PC-9 (cell line): Measurements from ENCODE around the gene PDCD6IP. TPM values are rescaled to one million over a fixed set of nuclear protein-coding genes. Genes with fewer than 3 reads are reported as not detected.

Source experiments
- BruUV-seq: library from RNA; stranded (reverse); fragments of 400-500 nt; replicated peaks from 2 replicates; lab custom pipeline; 2021; lab: Mats Ljungman, UMichigan
- CTCF ChIA-PET: fragments of 300-600 bp; sonication (Branson Sonifier 250); formaldehyde crosslinking; loops from one replicate; lab custom pipeline; 2022; ENCODE audit warnings: antibody characterized with exemption; lab: Charles Lee
- POLR2A ChIA-PET: fragments of 300-600 bp; sonication (Branson Sonifier 250); formaldehyde crosslinking; loops from one replicate; lab custom pipeline; 2022; ENCODE audit warnings: antibody characterized with exemption; ENCODE audit not compliant: unreplicated experiment; lab: Charles Lee
- DNase-seq, 2 experiments: peaks; one replicate each; pipeline versions ENCODE4 v3.0.0 to v3.0.0-alpha.2; 2015 to 2022; ENCODE audit warnings: mixed read lengths in 1 of 2
- H2AFZ ChIP-seq: fragments of 200-600 bp; sonication (generic); 2 replicates; pipeline ENCODE4 v1.8.1; 2017; ENCODE audit warnings: antibody characterized with exemption
- H3F3A ChIP-seq: fragments of 200-600 bp; sonication (generic); 2 replicates; pipeline ENCODE4 v1.8.1; 2017; ENCODE audit warnings: antibody characterized with exemption, mild to moderate bottlenecking, low read depth; ENCODE audit not compliant: insufficient read depth
- H3K27ac ChIP-seq: fragments of 200-600 bp; sonication (generic); 2 replicates; pipeline ENCODE4 v1.6.1; 2016; ENCODE audit warnings: mixed run types
- H3K27me3 ChIP-seq: fragments of 200-600 bp; sonication (generic); 2 replicates; pipeline ENCODE4 v1.6.1; 2016; ENCODE audit warnings: low read depth, mixed run types; ENCODE audit not compliant: insufficient read depth
- H3K36me3 ChIP-seq: fragments of 200-600 bp; sonication (generic); 2 replicates; pipeline ENCODE4 v1.6.1; 2016; ENCODE audit warnings: low read depth, mixed run types
- H3K4me1 ChIP-seq: fragments of 200-600 bp; sonication (generic); replicated peaks from 2 replicates; pipeline ENCODE4 v1.6.1; 2016; ENCODE audit warnings: mixed run types; ENCODE audit not compliant: insufficient read depth
- H3K4me2 ChIP-seq: fragments of 200-600 bp; sonication (generic); 2 replicates; pipeline ENCODE4 v1.6.1; 2017; ENCODE audit warnings: mixed run types
- H3K4me3 ChIP-seq: fragments of 200-600 bp; sonication (generic); 2 replicates; pipeline ENCODE4 v1.6.1; 2016; ENCODE audit warnings: mixed run types
- H3K79me2 ChIP-seq: fragments of 200-600 bp; sonication (generic); 2 replicates; pipeline ENCODE4 v1.6.1; 2017; ENCODE audit warnings: low read depth, mixed run types
- H3K9me2 ChIP-seq: fragments of 200-600 bp; sonication (generic); 2 replicates; pipeline ENCODE4 v1.8.1; 2017; ENCODE audit warnings: mild to moderate bottlenecking; ENCODE audit not compliant: insufficient read depth
- H3K9me3 ChIP-seq: fragments of 200-600 bp; sonication (generic); 2 replicates; pipeline ENCODE4 v1.8.1; 2016; ENCODE audit warnings: low read depth; ENCODE audit not compliant: insufficient read depth
- H4K20me1 ChIP-seq: fragments of 200-600 bp; sonication (generic); 2 replicates; pipeline ENCODE4 v1.8.1; 2017; ENCODE audit not compliant: insufficient read depth
- CTCF ChIP-seq: fragments of 200-600 bp; sonication (generic); conservative IDR thresholded peaks from 2 replicates; pipeline ENCODE4 v1.6.1; 2017; ENCODE audit warnings: mixed run types, antibody characterized with exemption, mild to moderate bottlenecking, moderate library complexity
- EZH2 ChIP-seq: fragments of 200-600 bp; sonication (generic); IDR thresholded peaks from 2 replicates; pipeline ENCODE4 v1.8.0; 2017; ENCODE audit warnings: antibody characterized with exemption, low read depth
- intact Hi-C: fragments of 100-400 bp; cut with micrococcal nuclease; formaldehyde crosslinking; loops from one replicate; pipeline ENCODE4 v1.10.0; 2022; ENCODE audit not compliant: unreplicated experiment
- total RNA-seq: library from RNA; stranded (reverse); gene quantifications from 2 replicates; pipeline ENCODE4 v1.2.3, GENCODE V29; 2021

Gene PDCD6IP
- total RNA-seq, 1 experiment from 2014 or later: 209 TPM

DNA sequence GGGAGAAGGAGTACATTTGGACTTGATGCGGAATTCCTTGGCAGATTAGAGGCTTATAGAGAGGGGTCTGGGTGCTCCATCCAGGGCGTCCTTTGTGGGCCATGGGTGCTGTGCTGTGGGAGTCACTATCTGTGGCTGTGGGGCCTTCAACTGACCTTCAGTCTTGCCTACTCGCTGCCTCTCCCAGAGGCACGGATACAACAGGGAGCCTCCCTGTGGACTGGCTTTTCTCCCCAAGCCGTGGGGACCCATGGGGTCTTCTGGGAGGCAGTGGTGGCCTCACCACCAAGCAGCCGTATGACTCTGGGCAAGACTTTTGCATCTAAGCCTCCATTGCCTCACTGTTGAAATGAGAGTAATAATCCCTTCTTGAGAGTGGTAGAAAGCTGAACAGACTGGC is 83.9 kb downstream of the PDCD6IP start:
- no TSS peak for BruUV-seq

DNA sequence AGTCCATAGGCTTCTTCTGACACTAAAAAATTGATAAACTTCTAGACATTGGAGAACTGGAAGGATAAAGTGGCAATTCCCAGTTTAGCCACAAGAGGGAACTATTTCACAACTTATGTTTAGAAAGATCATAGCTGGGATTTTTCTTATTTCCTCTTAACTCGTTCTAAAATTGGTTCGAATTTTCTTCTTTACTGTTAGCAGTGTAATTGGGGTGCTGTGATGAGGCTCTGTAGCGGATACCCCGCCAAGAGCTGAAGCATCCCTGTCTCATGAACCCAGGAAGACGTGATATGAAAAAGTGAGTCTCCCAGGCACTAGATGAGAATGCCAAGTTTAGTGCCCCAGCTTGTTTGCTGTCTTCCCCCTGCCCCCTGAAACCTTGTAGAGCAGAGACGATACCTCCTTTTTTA is 85.1 kb downstream of the PDCD6IP start:
- Histone ChIP-seq H2AFZ (no peak overlapping the region), H3K4me2 (no peak overlapping the region), H3F3A (no peaks in the 10 kb centered on the region), H3K4me1 (no peaks in the 10 kb centered on the region), H3K79me2 (no peaks in the 10 kb centered on the region), H3K4me3 (no peak overlapping the region), H3K27me3 (peaks cover 3% of the 10 kb centered on the region; the same call in 1 of the 2 replicates), H3K9me3 (no peaks in the 10 kb centered on the region), H4K20me1 (no peaks in the 10 kb centered on the region), H3K9me2 (no peaks in the 10 kb centered on the region), H3K27ac (no peak overlapping the region), H3K36me3 (no peaks in the 10 kb centered on the region)
- intact Hi-C loops: loop anchor here (1.0 kb wide), 1 partner anchor 801 kb away; no protein-coding TSS in a partner anchor
- peak in 1 of 2 experiments; percentile 9 for DNase-seq
- ChIA-PET POLR2A (no interaction called here), CTCF (interaction anchor here (0.7 to 1.4 kb wide), 2 partner anchors 377 to 800 kb away, joined by 3 read pairs; no protein-coding TSS in a partner anchor)
- TF ChIP-seq EZH2 (no peak), CTCF (peak; percentile 77)
- no TSS peak for BruUV-seq

More for the DNA sequence above, 83.9 kb downstream of the PDCD6IP start:
- intact Hi-C loops: no loop called here
- H3K4me3 ChIP-seq: no peak overlapping the region
- H3K79me2 ChIP-seq: no peaks in the 10 kb centered on the region
- H3K4me2 ChIP-seq: no peak overlapping the region
- no peaks in the 10 kb centered on the region for H3K4me1 ChIP-seq
- H3K9me3 ChIP-seq: no peaks in the 10 kb centered on the region
- H3F3A ChIP-seq: no peaks in the 10 kb centered on the region
- ChIA-PET CTCF (no interaction called here), POLR2A (no interaction called here)
- no peaks in the 10 kb centered on the region for H4K20me1 ChIP-seq
- H3K36me3 ChIP-seq: no peaks in the 10 kb centered on the region
- peaks cover 3% of the 10 kb centered on the region; the same call in 1 of the 2 replicates for H3K27me3 ChIP-seq
- no peak overlapping the region for H2AFZ ChIP-seq
- H3K9me2 ChIP-seq: no peaks in the 10 kb centered on the region
- TF ChIP-seq EZH2: no peak
- no peak for TF ChIP-seq CTCF
- no peak for DNase-seq
- H3K27ac ChIP-seq: no peak overlapping the region

GRCh38 chr3:33883951-33884561 is 85.6 kb downstream of the PDCD6IP start:
- Histone ChIP-seq H2AFZ (no peak overlapping the region), H3K9me2 (no peaks in the 10 kb centered on the region), H3K27me3 (peaks cover 3% of the 10 kb centered on the region; the same call in 1 of the 2 replicates), H3K36me3 (no peaks in the 10 kb centered on the region), H3K4me2 (no peak overlapping the region), H4K20me1 (no peaks in the 10 kb centered on the region), H3K79me2 (no peaks in the 10 kb centered on the region), H3F3A (no peaks in the 10 kb centered on the region), H3K4me1 (no peaks in the 10 kb centered on the region), H3K9me3 (no peaks in the 10 kb centered on the region), H3K27ac (no peak overlapping the region), H3K4me3 (no peak overlapping the region)
- TF ChIP-seq EZH2 (no peak), CTCF (no peak)
- CTCF ChIA-PET: interaction anchor here (0.7 to 1.4 kb wide), 2 partner anchors 377 to 800 kb away, joined by 3 read pairs; no protein-coding TSS in a partner anchor
- BruUV-seq: no TSS peak
- POLR2A ChIA-PET: no interaction called here
- intact Hi-C loops: loop anchor here (1.0 kb wide), 1 partner anchor 800 kb away; no protein-coding TSS in a partner anchor
- no peak for DNase-seq
